ENCODE data around the gene SRRM4. TPM values are rescaled to one million over a fixed set of nuclear protein-coding genes. Genes with fewer than 3 reads are reported as not detected.
A peak's percentile ranks its signal among the peaks of the same experiment; 100 is the strongest.

The SRRM4 gene
- total RNA-seq, 1 experiment from 2014 or later = 0.96 TPM

- TF ChIP-seq E2F5 (CRISPR knock-in tag; IDR thresholded peaks at IDR 0.05) (peak; percentile 60; the same call in 1 of the 2 replicates), CTCF (IDR thresholded peaks at IDR 0.05) (no peak), NFATC4 (CRISPR knock-in tag; IDR thresholded peaks at IDR 0.05) (no peak), E2F4 (CRISPR knock-in tag; IDR thresholded peaks at IDR 0.05; ENCODE audit: borderline replicate concordance, low read depth) (peak; percentile 69; the same call in 1 of the 2 replicates), ZNF121 (CRISPR knock-in tag; IDR thresholded peaks at IDR 0.05) (no peak), TEAD1 (CRISPR knock-in tag; IDR thresholded peaks at IDR 0.05) (peak; percentile 78), RORB (CRISPR knock-in tag; IDR thresholded peaks at IDR 0.05) (no peak), ESRRA (CRISPR knock-in tag; IDR thresholded peaks at IDR 0.05; ENCODE audit: borderline replicate concordance) (peak; percentile 61; the same call in 1 of the 2 replicates), IRF1 (CRISPR knock-in tag; IDR thresholded peaks at IDR 0.05) (no peak), CDX4 (CRISPR knock-in tag; IDR thresholded peaks at IDR 0.05; ENCODE audit: borderline replicate concordance) (no peak), NR3C1 (CRISPR knock-in tag; conservative IDR thresholded peaks at IDR 0.05; ENCODE audit: low read depth) (no peak), TCF7 (CRISPR knock-in tag; IDR thresholded peaks at IDR 0.05; ENCODE audit: low read depth) (peak; percentile 78; the same call in 1 of the 2 replicates), ZNF263 (CRISPR knock-in tag; IDR thresholded peaks at IDR 0.05; ENCODE audit: low read depth) (0 out of 2 replicates have a peak, but pooled peaks have one; percentile 43), ZNF416 (CRISPR knock-in tag; IDR thresholded peaks at IDR 0.05) (no peak), MAX (CRISPR knock-in tag; IDR thresholded peaks at IDR 0.05) (no peak; the same call in 1 of the 2 replicates), ATF2 (CRISPR knock-in tag; IDR thresholded peaks at IDR 0.05; ENCODE audit: borderline replicate concordance, low read depth) (no peak), IRF2 (CRISPR knock-in tag; IDR thresholded peaks at IDR 0.05; ENCODE audit: borderline replicate concordance, low read depth) (0 out of 2 replicates have a peak, but pooled peaks have one; percentile 49), ZBTB21 (CRISPR knock-in tag; IDR thresholded peaks at IDR 0.05; ENCODE audit: borderline replicate concordance) (no peak), RELA (CRISPR knock-in tag; IDR thresholded peaks at IDR 0.05; ENCODE audit: borderline replicate concordance) (no peak), ZNF423 (CRISPR knock-in tag; IDR thresholded peaks at IDR 0.05) (no peak), ELF4 (CRISPR knock-in tag; IDR thresholded peaks at IDR 0.05; ENCODE audit: low read depth) (peak; percentile 79; the same call in 1 of the 2 replicates), FOXP1 (CRISPR knock-in tag; IDR thresholded peaks at IDR 0.05; ENCODE audit: borderline replicate concordance) (peak; percentile 95), ERG (CRISPR knock-in tag; IDR thresholded peaks at IDR 0.05) (no peak), NFE2L1 (CRISPR knock-in tag; IDR thresholded peaks at IDR 0.05) (peak; percentile 87), ZSCAN18 (CRISPR knock-in tag; IDR thresholded peaks at IDR 0.05) (no peak)
These were observed at the start of gene SRRM4 (continued) for GRCh38 chr12:118981285-118982211.

Data from WTC11 (cell line).